Activated CD8-positive, alpha-beta memory T cell treated with anti-CD3 and anti-CD28 coated beads for 1 hour (primary cell): ENCODE measurements around the gene PLA2G4F.
"Not testable (repeated sequence)": the region's sequence is repeated elsewhere in the genome, so short reads cannot be mapped to it uniquely, and the experiment has no call there.

Source experiments
- DNase-seq, 2 donors: peaks; one replicate each; pipeline ENCODE4 v3.0.0-alpha.2; 2020; ENCODE audit warnings: low read depth in 1 of 2; ENCODE audit errors: extremely low read depth in 1 of 2

Gene PLA2G4F

DNA sequence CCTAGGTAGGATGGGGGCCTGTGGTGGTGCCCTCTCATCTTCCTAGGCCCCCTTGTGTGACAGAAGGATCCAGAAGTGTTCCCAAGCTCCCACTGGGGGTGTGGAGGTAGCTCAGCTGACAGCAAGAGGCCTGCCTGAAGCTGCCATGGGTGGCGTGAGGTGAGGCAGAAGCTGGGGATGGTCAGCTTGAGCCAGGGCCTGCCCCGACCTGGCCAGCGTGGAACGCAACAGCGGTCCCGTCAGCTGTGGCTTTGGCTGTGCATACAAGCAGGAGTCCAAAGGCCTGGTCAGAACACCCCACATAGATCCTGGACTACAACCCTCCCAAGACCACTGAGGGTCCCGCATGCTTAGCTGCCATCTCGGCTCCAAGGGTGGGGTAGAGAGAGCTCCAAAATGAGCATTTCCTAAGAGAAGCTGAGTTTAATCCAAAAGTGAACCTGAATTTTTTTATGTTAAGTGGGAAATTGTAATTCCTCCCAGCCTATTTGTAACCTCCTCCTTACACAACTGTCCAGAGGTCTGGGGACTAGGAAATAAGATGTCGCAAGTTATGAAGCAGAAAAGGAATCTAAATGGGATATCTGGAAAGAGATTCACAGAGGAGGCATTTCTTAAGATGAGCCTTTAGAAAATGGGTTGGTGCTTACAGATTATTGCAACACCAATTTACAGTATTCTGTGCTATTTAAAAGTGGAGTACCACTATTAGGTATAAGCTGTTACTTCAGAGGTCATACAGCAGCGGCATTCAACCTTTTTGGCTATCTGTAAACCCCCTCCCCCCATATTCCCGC, 52.1 kb downstream of the PLA2G4F start:
- no peak for DNase-seq

DNA sequence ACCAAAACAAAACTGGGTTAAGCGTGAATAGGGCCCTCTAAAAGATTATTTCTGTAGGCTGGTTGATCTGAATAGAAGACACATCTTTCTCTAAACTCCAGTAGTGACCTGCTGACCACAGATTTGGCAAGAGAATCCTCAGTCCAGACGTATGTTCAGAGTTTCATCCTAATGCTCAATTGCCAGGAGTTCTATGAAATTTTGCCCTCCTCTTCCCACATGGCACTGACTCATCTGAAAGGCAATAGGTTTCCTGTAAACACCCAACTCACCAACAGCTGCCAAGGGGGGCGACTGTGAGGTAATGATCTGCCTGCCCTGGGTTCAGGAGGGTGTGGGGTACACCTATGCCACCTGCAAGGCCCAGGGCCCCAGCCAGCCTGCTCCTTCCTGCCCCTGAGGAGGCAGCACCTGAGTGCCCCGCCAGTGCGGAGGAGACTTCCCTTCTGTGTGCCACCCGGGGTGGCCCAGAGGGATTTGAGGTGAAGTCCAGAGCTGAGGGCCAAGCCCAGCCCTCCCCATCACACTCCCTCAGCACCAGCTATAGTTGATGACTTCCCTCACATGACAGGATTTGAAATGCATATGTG, 53.7 kb downstream of the PLA2G4F start:
- no peak for DNase-seq

DNA sequence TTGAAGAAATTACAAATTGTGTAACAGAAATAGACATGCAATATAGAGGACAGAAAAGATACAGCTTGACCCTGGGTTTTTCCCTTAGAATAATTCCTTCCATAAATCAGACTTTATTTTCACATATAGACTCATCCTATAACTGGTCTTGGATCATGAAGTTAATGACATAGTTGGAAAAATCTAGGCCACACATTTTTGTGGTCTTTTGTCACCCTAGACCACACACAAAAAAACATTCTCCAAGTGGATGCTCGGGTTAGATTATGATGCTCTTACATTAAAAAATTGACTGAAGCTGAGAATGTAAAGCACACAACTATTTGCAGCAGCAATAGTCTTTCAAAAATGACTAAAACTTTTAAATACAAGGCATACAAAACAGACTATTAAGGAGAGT, 54.6 kb downstream of the PLA2G4F start:
- no peak for DNase-seq

DNA sequence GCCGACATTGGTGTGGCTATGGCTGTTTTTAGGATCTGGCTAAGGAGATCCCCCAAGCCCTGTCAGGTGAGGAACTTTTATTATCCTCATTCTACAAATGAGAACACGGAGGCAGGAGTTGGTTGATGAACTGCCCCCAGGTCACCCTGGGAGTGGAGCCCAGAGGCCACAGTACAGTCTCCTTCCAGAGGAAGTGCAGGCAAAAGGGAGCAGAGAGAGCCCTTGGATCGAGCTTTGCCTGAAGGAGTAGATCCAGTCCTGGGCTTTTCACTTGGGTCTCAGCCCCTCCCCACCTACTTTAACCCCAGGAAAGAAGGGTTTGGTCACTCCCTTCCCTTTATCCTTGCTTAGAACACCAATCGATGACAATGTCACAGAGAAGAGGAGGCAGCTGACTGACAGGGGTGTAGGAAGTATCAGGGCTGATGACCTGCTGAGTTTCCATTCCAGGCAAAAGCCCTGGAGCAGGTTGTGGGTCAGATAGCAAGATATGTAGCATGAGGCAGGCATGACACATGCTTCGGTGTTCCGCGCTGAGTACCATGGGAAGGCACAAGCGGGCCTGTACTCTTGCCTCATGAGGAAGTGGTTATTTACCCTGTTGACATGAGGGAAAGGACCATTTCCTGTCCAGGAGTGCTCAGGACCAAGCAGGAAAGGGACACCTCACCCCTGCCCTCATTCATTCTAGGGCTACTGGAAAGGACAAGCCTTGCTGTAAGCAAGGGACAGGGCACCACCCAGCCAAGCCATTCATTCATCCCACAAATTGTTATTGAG, 56.2 kb downstream of the PLA2G4F start:
- no peak for DNase-seq

DNA sequence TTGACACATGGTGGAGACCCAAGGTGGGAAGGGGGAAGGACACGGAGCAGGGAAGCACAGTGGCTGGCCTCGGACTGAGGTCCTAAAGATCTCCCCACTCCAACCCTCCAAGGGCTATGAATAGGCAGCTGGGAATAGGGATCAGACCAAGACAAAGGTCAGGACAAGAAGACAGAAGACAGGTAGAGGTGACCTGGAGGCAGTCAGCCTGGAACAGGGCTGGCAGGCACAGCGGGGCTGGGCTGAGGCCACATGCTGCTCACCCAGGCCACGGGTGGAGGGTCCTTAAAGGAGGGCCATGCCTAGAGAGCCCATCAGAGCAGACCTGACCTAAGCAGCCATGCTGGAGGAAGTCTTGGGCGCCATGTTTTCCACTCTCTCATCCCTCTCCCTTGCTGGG, 59.4 kb downstream of the PLA2G4F start:
- DNase-seq, result no peak

DNA sequence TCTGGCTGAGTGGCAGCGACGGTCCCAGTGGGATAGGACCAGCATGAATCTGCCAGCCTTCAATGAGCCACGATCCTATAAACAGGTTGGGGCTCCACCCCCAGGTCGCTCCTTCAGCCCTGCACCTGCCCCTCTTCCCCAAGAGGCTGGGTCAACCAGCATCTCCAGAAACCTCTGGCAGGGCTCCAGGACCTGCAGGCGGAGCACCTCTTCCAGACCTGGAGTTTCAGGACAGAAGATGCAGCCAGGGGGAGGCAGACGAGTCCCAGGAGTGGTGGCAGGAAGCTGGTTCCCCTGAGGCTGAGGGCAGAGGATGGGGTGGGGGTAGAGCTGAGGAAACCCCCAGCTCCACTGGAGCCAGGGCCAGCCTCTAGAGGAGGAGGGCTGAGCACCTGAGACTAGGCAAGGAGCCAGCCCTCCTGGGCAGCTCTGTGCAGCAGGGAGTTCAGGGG, 61.9 kb downstream of the PLA2G4F start, which contains the start of gene PLA2G4D:
Gene PLA2G4D, minus strand, starts transcription at position 51 of the 452 bp plus-strand sequence. CDS start 103 bp downstream, outside the sequence.
- no peak for DNase-seq

DNA sequence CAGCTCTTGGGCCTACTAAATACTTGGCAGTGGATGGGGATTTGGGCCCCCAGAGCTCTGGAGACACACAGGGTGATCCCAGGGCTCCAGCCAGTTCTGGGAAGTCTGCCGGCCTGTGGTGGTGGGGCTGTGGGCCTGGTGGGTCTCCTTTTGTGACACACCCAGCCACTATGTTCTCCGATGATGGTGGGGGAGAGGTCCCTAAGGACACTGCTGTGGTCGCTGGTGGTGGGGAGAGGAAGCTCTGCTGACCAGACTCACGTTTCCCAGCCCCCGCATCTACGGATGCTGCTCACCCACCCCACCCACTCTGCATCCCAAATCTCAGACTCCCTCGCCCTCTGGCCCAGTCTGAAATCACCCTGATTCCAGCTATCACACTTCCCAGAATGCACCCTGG, 62.5 kb downstream of the PLA2G4F start:
- no peak for DNase-seq

DNA sequence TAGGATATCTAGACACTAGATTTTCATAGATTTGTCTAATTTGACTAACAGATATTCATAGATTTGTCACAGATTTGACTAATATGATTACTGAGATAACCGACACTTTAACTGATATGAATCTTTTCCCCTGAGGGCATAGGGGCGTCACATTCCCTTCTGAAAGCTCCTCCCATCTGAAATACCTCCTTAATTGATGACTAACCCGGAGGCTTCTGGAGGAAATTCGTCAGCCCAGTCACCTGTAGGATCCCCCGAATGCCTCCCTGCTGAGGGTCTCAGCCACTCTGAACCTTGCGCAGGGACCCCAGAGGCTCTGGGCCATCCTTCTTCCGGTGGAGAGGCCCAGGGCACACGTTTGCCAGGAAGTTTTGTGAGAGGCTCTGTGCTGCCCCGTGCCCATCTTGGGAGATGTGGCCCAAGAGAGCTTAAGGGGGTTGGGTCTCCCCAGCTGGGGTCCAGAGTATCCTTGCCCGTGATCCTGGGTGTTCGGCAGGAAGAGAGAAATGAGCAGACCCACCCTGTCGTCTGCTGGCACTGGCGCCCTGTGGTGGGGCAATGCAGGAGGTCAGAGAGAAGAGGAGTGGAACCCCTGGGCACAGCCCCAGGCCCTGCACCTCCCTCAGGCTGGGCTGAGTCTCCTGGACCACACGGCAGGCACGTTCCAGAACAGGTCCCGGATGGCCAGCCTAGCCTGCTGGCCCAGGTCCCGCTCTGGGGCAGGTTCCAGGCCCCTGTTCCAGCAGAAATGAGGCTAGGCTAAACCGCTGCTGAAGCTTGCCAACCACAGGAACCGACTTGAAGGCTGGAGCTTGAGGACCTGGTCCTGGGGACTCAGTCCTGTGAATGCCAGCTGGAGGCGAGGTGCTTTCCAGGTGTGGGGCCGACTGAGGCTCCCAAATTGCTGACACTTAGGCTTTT, 63.8 kb downstream of the PLA2G4F start:
- no peak for DNase-seq

DNA sequence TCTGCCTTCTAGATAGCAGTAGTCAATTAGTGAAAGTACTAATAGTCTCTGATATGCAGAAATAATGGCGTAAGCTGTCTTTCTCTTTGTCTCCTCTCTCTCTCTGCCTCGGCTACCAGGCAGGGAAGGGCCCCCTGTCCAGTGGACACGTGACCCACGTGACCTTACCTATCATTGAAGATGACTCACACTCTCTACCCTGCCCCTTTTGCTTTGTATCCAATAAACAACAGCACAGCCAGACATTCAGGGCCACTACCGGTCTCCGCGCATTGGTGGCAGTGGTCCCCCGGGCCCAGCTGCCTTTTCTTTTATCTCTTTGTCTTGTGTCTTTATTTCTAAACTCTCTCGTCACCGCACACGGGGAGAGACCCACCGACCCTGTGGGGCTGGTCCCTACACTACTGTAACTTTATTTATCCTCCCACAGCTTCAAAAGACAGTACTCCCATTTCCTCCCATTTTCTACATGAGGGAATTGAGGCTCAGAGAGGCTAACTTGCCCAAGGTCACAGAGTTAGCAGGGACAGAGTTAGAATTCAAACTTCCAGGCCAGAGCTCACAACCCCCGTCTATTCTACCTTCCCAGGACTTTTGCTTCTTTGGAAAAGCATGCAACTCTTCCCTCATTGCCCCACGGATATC, 64.6 kb downstream of the PLA2G4F start:
- DNase-seq, result not testable (repeated sequence)

DNA sequence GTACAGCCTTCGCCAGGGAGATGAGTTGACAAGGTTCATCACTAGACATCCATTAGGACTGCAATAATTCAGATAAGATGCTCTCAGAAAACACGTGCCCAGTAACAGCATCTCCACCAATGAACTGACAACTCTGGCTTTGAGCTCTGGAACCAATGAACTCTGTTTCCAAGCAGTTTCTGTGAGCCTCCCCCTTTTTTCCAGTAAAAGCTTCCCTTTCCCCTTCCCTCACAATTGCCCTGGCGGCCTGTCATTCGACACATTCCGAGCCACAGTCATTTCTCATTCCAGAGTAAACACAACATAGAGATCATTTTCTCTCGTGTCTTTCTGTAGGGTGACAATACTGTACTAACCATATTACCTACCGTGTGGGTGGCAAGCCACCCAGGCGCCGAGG, 65.7 kb downstream of the PLA2G4F start:
- no peak for DNase-seq

DNA sequence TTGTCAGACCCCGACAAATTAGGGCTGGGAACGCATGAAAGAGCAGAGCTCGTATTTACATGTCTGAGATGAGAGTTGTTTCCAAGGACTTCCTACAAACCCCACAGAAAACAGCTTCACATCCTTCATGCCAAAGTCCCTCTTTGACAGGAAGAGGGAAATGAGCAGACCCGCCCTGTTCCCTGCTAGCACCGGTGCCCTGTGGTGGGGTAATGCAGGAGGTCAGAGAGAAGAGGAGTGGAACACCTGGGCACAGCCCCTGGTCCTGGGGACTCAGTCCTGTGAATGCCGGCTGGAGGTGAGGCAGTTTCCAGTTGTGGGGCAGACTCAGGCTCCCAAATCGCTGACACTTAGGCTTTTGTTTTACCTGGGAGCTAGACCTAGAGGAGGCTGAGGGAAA, 66.1 kb downstream of the PLA2G4F start:
- no peak for DNase-seq

DNA sequence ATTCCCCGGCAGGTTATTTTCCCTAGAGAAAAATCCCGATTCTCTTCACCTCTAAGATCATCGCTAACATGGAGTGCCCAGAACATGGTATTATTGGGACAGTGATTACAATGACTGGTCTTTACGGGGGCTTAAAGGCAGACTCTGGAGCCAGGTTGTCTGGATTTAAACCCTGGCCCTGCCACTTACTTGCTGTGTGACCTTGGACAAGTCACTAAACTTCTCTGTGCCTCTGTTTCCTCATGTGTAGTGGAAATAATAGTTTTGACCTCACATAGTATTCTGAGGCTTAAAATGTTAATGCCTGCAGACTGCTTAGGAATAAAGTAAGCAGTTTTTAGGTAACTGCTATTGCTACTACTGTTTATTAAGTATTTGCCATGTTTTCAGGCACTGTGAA, 66.5 kb downstream of the PLA2G4F start:
- no peak for DNase-seq
